ENCODE data around the gene ILDR2.

The ILDR2 gene

GRCh38 chr1:166870584-166870983, 104.8 kb downstream of the ILDR2 start:
- Histone ChIP-seq H3K4me3 (ENCODE audit: low read depth, low read length, poor library complexity, severe bottlenecking) (no peak overlapping the region), H3K4me2 (ENCODE audit: low read length) (no peak overlapping the region), H3K79me2 (ENCODE audit: insufficient read depth, low read length) (peaks cover 44% of the 10 kb centered on the region), H3K36me3 (ENCODE audit: insufficient read depth, low read length) (peaks cover 42% of the 10 kb centered on the region), H3F3A (ENCODE audit: insufficient read depth, low read length) (no peaks in the 10 kb centered on the region), H2AFZ (ENCODE audit: low read length) (no peak overlapping the region), H3K4me1 (ENCODE audit: insufficient read depth, low read length, severe bottlenecking) (peaks cover 22% of the 10 kb centered on the region), H3K9me2 (ENCODE audit: low read depth, low read length) (no peaks in the 10 kb centered on the region), H4K20me1 (ENCODE audit: insufficient read depth, low read length) (no peaks in the 10 kb centered on the region), H3K27ac (ENCODE audit: low read depth, low read length, poor library complexity, severe bottlenecking) (no peak overlapping the region), H3K9me3 (ENCODE audit: low read length) (no peaks in the 10 kb centered on the region), H3K27me3 (ENCODE audit: insufficient read depth, low read length) (no peaks in the 10 kb centered on the region), H3K9ac (ENCODE audit: low read length) (no peak overlapping the region)
- TF ChIP-seq CTCF (IDR thresholded peaks at IDR 0.05; ENCODE audit: low read length) (no peak), EZH2 (IDR thresholded peaks at IDR 0.05; ENCODE audit: borderline replicate concordance, low read length) (no peak)

- Histone ChIP-seq H3K36me3 (ENCODE audit: insufficient read depth, low read length) (peaks cover 48% of the 10 kb centered on the region), H3F3A (ENCODE audit: insufficient read depth, low read length) (no peaks in the 10 kb centered on the region), H3K27ac (ENCODE audit: low read depth, low read length, poor library complexity, severe bottlenecking) (no peak overlapping the region), H3K79me2 (ENCODE audit: insufficient read depth, low read length) (peaks cover 35% of the 10 kb centered on the region), H2AFZ (ENCODE audit: low read length) (no peak overlapping the region), H3K9ac (ENCODE audit: low read length) (no peak overlapping the region), H3K4me2 (ENCODE audit: low read length) (no peak overlapping the region), H3K4me3 (ENCODE audit: low read depth, low read length, poor library complexity, severe bottlenecking) (no peak overlapping the region), H3K9me3 (ENCODE audit: low read length) (no peaks in the 10 kb centered on the region), H3K27me3 (ENCODE audit: insufficient read depth, low read length) (no peaks in the 10 kb centered on the region), H3K4me1 (ENCODE audit: insufficient read depth, low read length, severe bottlenecking) (peaks cover 12% of the 10 kb centered on the region), H3K9me2 (ENCODE audit: low read depth, low read length) (no peaks in the 10 kb centered on the region), H4K20me1 (ENCODE audit: insufficient read depth, low read length) (no peaks in the 10 kb centered on the region)
- TF ChIP-seq EZH2 (IDR thresholded peaks at IDR 0.05; ENCODE audit: borderline replicate concordance, low read length), result no peak
- no peak for TF ChIP-seq CTCF (IDR thresholded peaks at IDR 0.05; ENCODE audit: low read length)
Measured at GRCh38 chr1:166869318-166870099, 105.8 kb downstream of the ILDR2 start.

GRCh38 chr1:166868639-166869038, 106.7 kb downstream of the ILDR2 start:
- Histone ChIP-seq H3K9me3 (ENCODE audit: low read length) (no peaks in the 10 kb centered on the region), H3K4me3 (ENCODE audit: low read depth, low read length, poor library complexity, severe bottlenecking) (no peak overlapping the region), H3K27me3 (ENCODE audit: insufficient read depth, low read length) (no peaks in the 10 kb centered on the region), H3K4me1 (ENCODE audit: insufficient read depth, low read length, severe bottlenecking) (peaks cover 4% of the 10 kb centered on the region), H3K79me2 (ENCODE audit: insufficient read depth, low read length) (peaks cover 26% of the 10 kb centered on the region), H3K9ac (ENCODE audit: low read length) (no peak overlapping the region), H3F3A (ENCODE audit: insufficient read depth, low read length) (no peaks in the 10 kb centered on the region), H2AFZ (ENCODE audit: low read length) (no peak overlapping the region), H3K4me2 (ENCODE audit: low read length) (no peak overlapping the region), H3K36me3 (ENCODE audit: insufficient read depth, low read length) (peaks cover 56% of the 10 kb centered on the region), H4K20me1 (ENCODE audit: insufficient read depth, low read length) (no peaks in the 10 kb centered on the region), H3K27ac (ENCODE audit: low read depth, low read length, poor library complexity, severe bottlenecking) (no peak overlapping the region), H3K9me2 (ENCODE audit: low read depth, low read length) (no peaks in the 10 kb centered on the region)
- TF ChIP-seq EZH2 (IDR thresholded peaks at IDR 0.05; ENCODE audit: borderline replicate concordance, low read length), result no peak
- TF ChIP-seq CTCF (IDR thresholded peaks at IDR 0.05; ENCODE audit: low read length), result no peak
